ENCODE data around the gene CATSPERZ. TPM values are rescaled to one million over a fixed set of nuclear protein-coding genes. Genes with fewer than 3 reads are reported as not detected.

Gene CATSPERZ
- total and polyA plus RNA-seq, 2 of the 13 experiments (the other 11 are each of a cell fraction or from before 2014, with no cell fraction given) = 0.22 to 0.48 TPM

- TF ChIP-seq ZNF142 (CRISPR knock-in tag; IDR thresholded peaks at IDR 0.05) (no peak), ZBTB7B (CRISPR knock-in tag; IDR thresholded peaks at IDR 0.05) (peak; percentile 52; the same call in 1 of the 2 replicates), HNRNPLL (IDR thresholded peaks at IDR 0.05; ENCODE audit: low read depth, low read length, poor library complexity, severe bottlenecking) (peak; percentile 8), RARG (CRISPR knock-in tag; IDR thresholded peaks at IDR 0.05; ENCODE audit: low read depth) (no peak), ZNF703 (CRISPR knock-in tag; IDR thresholded peaks at IDR 0.05; ENCODE audit: borderline replicate concordance) (0 out of 2 replicates have a peak, but pooled peaks have one; percentile 6), TFAP4 (IDR thresholded peaks at IDR 0.05; ENCODE audit: borderline replicate concordance, low read depth) (no peak), ZNF574 (CRISPR knock-in tag; IDR thresholded peaks at IDR 0.05) (no peak), ATF7 (IDR thresholded peaks at IDR 0.05) (no peak), ATF7 (CRISPR knock-in tag; IDR thresholded peaks at IDR 0.05) (no peak), ZNF274 (CRISPR knock-in tag; IDR thresholded peaks at IDR 0.05) (0 out of 2 replicates have a peak, but pooled peaks have one; percentile 1), DR1 (CRISPR knock-in tag; IDR thresholded peaks at IDR 0.05) (no peak), NFYB (CRISPR knock-in tag; IDR thresholded peaks at IDR 0.05) (no peak), ZNF331 (CRISPR knock-in tag; IDR thresholded peaks at IDR 0.05) (no peak), ZNF446 (CRISPR knock-in tag; IDR thresholded peaks at IDR 0.05) (0 out of 2 replicates have a peak, but pooled peaks have one; percentile 22), KLF16 (CRISPR knock-in tag; IDR thresholded peaks at IDR 0.05) (no peak), SP5 (CRISPR knock-in tag; IDR thresholded peaks at IDR 0.05; ENCODE audit: borderline replicate concordance, low read depth) (0 out of 2 replicates have a peak, but pooled peaks have one; percentile 25), MAF1 (CRISPR knock-in tag; IDR thresholded peaks at IDR 0.05; ENCODE audit: borderline replicate concordance) (no peak), HDAC2 (CRISPR knock-in tag; IDR thresholded peaks at IDR 0.05) (no peak)
These were observed at the start of gene CATSPERZ (continued) for GRCh38 chr11:64299847-64300648.

All from HepG2 (cell line).